Fibroblast of skin of right biceps (primary cell): Measurements from ENCODE around the gene BORCS8.
"Not testable (repeated sequence)": the region's sequence is repeated elsewhere in the genome, so short reads cannot be mapped to it uniquely, and the experiment has no call there.

Experiments
- DNase-seq: peaks from one replicate; pipeline ENCODE4 v3.0.0-alpha.2; 2013

Gene BORCS8

GRCh38 chr19:19147344-19147743 is 44.6 kb downstream of the BORCS8 start:
- no peak for DNase-seq

GRCh38 chr19:19146865-19147264 is 45.1 kb downstream of the BORCS8 start:
- no peak for DNase-seq

GRCh38 chr19:19145684-19146608 is 46.0 kb downstream of the BORCS8 start:
- DNase-seq: peak; percentile 55

- DNase-seq: no peak
Observed at GRCh38 chr19:19145281-19145680, 46.7 kb downstream of the BORCS8 start.

DNA sequence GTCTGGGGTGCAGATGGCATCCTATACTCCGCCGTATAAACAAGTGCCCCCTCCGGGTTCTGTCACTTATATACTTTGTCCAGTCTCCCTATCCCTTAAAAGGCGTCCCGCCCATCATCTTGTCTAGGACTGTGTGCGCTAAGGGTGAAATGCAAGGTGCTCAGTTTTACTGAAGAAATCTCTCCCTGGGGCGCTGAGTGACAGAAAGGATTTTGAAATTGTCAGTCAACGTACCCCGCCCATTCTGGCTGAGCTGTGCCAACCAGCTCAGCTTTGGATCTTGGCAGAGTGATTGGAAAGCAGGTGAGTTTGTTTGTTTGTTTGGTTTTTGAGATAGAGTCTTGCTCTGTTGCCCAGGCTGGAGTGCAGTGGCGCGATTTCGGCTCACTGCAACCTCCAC is 49.6 kb downstream of the BORCS8 start:
- no peak for DNase-seq

DNA sequence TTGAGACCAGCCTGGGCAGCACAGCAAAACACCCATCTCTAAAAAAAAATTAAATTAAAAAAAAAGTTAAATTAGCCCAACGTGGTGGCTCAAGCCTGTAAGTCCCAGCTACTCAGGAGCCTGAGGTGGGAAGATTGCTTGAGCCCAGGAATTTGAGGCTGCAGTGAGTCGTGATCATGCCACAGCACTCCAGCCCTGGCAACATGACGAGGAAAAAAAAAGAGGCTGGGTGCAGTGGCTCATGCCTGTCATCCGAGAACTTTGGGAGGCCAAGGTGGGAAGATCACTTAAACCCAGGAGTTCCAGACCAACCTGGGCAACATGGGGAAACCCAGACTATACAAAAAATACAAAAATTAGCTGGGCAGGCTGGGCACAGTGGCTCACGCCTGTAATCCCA is 51.5 kb downstream of the BORCS8 start:
- peak; percentile 8 for DNase-seq

DNA sequence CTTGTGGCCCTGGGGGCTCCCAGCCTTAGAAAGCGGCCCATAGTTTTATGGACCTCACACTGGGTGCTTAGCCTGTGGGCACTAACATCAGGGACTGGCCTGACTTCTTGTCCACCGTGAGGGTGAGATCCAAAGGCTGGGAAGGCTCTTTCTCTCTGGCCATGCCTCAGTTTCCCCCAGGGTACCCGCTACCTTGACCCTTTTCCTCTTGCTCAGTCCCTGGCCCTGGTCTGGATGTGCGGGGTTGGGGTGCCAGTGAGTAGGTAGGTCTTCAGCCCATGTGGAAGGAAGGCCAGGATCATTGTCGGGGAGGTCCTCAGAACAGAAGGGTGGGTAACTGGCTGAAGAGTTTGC is 52.1 kb downstream of the BORCS8 start:
- DNase-seq: no peak

DNA sequence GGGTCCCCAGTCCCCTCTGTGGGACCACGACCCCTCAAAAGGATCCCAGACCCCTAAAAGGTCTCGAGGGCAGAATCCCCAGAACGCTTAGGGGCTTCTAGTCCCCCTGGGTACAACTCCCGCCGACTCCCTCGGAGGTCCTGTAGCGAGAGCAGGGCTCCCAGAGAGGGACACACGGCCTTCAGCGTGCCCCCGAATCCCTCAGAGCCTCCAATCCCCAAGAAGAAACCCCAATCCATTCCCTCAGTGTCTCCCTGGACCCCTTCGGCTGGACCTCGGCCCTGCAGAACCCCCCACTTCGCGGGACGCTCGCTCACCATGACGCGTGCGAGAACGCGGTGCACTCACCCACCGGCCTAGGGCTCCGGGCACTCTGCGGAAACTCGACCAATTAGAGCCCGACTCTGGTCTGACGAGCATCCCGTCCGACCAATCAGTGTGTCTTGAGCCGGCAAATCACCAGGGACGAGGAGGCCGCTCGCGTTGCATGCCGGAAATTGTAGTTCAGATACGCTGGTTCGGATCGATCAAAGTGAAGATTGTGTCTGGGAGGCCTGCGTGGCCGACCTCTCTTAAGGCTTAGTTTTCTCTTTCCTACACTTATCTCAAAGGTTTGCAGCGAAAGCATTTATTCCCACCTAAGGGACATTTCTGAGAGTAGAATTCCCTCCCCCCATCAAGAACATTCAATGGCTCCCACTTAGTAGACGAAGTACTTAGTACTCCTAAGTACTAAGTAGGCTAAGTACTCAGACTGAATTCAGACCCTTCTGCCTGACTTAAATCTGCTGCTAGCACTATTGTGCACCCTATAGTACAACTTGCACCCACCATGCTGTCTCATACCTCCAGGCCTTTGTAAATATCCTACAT is 53.6 kb downstream of the BORCS8 start, which contains the start of gene TMEM161A:
Gene TMEM161A (minus strand): TSS at position 370 of the 873 bp plus-strand sequence. CDS start 50 bp downstream, at position 320.
- peak; percentile 100 for DNase-seq

DNA sequence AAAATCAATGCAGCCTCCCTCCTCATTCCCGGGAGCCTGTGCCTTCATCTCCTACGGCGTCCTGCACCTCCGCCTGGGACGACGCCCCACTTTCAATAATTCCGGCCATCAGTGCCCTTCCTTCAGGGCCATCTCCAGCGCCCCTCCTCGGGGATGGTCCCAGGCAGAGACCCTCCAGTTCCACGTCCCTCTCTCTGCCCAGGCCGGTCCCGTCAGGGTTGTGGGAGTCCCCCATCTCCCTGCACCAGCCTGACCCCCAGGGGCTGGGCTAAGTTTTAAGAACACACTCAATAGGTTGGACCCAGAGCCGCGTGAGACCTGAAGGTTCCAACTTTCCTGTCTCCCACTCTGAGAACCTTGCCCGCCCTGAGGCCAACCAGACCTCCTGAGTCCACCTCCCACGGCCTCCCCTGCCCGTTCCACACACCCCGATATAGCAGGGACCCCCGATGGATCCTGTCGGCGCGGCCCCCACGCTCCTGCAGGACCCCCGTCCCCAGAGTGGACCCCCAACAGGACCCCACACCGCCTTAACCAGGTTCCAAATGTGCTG is 54.3 kb downstream of the BORCS8 start:
- DNase-seq: peak; percentile 11

- not testable (repeated sequence) for DNase-seq
Observed at GRCh38 chr19:19135713-19136112, 56.2 kb downstream of the BORCS8 start.

- DNase-seq: no peak
Observed at GRCh38 chr19:19134687-19135158, 57.2 kb downstream of the BORCS8 start.

DNA sequence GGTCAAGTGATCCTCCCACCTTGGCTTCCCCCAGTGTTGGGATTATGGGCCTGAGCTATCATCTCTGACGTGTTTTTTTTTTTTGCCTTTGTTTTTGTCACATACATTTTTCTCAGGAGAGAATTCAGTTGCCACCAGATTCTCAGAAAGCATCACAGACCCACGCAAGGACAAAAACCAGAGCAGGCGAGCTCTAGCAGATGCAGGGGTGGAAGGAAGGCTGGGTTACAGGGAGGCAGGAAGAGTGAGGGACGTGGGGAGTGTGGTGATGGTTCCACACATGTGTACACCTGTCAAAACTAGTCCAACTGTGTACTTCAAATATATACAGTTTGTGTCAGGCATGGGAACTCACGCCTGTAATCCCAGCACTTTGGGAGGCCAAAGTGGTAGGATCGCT is 58.0 kb downstream of the BORCS8 start:
- no peak for DNase-seq

GRCh38 chr19:19132912-19133311 is 59.0 kb downstream of the BORCS8 start:
- DNase-seq: no peak

- no peak for DNase-seq
Observed at GRCh38 chr19:19131989-19132388, 60.0 kb downstream of the BORCS8 start.
